ENCODE results near the gene ULBP1. TPM values are rescaled to one million over a fixed set of nuclear protein-coding genes. Genes with fewer than 3 reads are reported as not detected.

ULBP1 gene
- total RNA-seq, 1 experiment from 2014 or later, result 1.6 TPM

DNA sequence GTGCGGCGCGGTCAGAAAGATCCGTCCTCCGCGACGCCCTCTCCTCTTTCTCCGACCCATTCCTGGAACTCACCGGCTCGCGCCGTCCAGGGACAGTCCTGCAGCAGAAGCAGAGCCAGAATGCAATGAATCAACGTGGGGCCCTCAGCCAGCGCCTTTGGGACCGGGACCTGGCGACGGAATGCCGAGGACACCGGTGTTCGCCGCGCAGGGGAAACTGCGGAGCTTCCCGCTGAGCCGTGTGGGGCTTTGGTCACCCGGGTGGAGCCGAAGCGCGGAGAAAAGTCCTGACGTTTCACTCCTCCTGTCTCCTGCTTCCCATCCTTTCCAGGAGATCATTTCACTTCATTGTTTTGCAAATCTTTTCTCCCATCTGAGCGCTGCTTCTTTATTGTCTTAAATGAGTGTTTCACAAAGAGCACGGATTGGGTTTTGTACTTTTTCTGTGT is 26.5 kb downstream of the ULBP1 start:
- Histone ChIP-seq H2BK120ac (ENCODE audit: low read depth, low read length, poor library complexity, severe bottlenecking) (no peak overlapping the region), H3K23ac (ENCODE audit: insufficient read length, low read depth, low read length) (no peak overlapping the region), H4K5ac (ENCODE audit: insufficient read length, low read depth, low read length) (no peak overlapping the region), H3K27me3 (ENCODE audit: insufficient read depth, low read length) (peaks cover 85% of the 10 kb centered on the region), H2BK12ac (ENCODE audit: insufficient read length, low read depth, low read length) (no peak overlapping the region), H3K27ac (ENCODE audit: insufficient read length, low read depth, low read length) (no peak overlapping the region), H3T11ph (ENCODE audit: low read length) (no peak overlapping the region), H2BK15ac (ENCODE audit: low read depth, low read length) (no peak overlapping the region), H2AK5ac (ENCODE audit: insufficient read length, low read length) (no peak overlapping the region), H3K79me2 (ENCODE audit: insufficient read depth, low read length) (no peaks in the 10 kb centered on the region), H3K4ac (ENCODE audit: low read depth, low read length) (no peak overlapping the region), H3K56ac (ENCODE audit: insufficient read length, low read depth, low read length) (no peak overlapping the region), H3K4me2 (ENCODE audit: insufficient read depth, insufficient read length, low read length) (peak overlapping the region; percentile 37), H4K91ac (ENCODE audit: insufficient read length, low read depth, low read length) (no peak overlapping the region), H3K9ac (ENCODE audit: extremely low read depth, insufficient read length, low read length) (no peak overlapping the region), H3K79me1 (ENCODE audit: insufficient read depth, low read depth, low read length, poor library complexity, severe bottlenecking) (no peaks in the 10 kb centered on the region), H4K20me1 (ENCODE audit: control insufficient read depth, insufficient read depth, insufficient read length) (no peaks in the 10 kb centered on the region), H4K8ac (replicated peaks; ENCODE audit: insufficient read length, low read depth, low read length) (no peak overlapping the region), H2AFZ (ENCODE audit: low read length) (no peak overlapping the region), H2BK20ac (ENCODE audit: low read depth, low read length, poor library complexity, severe bottlenecking) (no peak overlapping the region), H3K14ac (ENCODE audit: insufficient read depth, low read length) (no peak overlapping the region; the same call in 1 of the 2 replicates), H2BK5ac (ENCODE audit: insufficient read length, low read length) (no peak overlapping the region), H3K4me1 (ENCODE audit: insufficient read depth, low read length) (no peaks in the 10 kb centered on the region), H3K18ac (ENCODE audit: insufficient read length, low read depth, low read length) (no peak overlapping the region), H3K9me3 (ENCODE audit: control insufficient read depth, low read depth, low read length) (no peaks in the 10 kb centered on the region), H3K23me2 (ENCODE audit: insufficient read length, low read depth, low read length, poor library complexity, severe bottlenecking) (peaks cover 5% of the 10 kb centered on the region)
- WGBS (ENCODE audit: extremely low coverage, insufficient read length, low lambda C conversion rate), result no CpG with 5 or more reads among the region's 32 CpGs
- Mint-ChIP-seq H3K4me1 (peaks cover 27% of the 10 kb centered on the region in 2 experiments), H3K27ac (no peak overlapping the region), H3K9me3 (peaks cover 0 to 10% of the 10 kb centered on the region in 2 experiments; a peak in 3 of 5 replicates), H3K36me3 (ENCODE audit: insufficient read depth in 1 of 3, low read depth in 3 of 3) (no peaks in the 10 kb centered on the region; a peak in 2 of 7 replicates), H3K4me3 (peak overlapping the region; percentile 53 to 71), H3K27me3 (ENCODE audit: low read depth) (peaks cover 100% of the 10 kb centered on the region)
- TF ChIP-seq, protein P1, sequence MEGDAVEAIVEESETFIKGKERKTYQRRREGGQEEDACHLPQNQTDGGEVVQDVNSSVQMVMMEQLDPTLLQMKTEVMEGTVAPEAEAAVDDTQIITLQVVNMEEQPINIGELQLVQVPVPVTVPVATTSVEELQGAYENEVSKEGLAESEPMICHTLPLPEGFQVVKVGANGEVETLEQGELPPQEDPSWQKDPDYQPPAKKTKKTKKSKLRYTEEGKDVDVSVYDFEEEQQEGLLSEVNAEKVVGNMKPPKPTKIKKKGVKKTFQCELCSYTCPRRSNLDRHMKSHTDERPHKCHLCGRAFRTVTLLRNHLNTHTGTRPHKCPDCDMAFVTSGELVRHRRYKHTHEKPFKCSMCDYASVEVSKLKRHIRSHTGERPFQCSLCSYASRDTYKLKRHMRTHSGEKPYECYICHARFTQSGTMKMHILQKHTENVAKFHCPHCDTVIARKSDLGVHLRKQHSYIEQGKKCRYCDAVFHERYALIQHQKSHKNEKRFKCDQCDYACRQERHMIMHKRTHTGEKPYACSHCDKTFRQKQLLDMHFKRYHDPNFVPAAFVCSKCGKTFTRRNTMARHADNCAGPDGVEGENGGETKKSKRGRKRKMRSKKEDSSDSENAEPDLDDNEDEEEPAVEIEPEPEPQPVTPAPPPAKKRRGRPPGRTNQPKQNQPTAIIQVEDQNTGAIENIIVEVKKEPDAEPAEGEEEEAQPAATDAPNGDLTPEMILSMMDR (conservative IDR thresholded peaks at IDR 0.05), result no peak
- no peak for DNase-seq

Measured in H9 (cell line).